AG09309 (cell line): ENCODE results near the gene NFATC3.

Experiments used
- DNase-seq: peaks from one replicate; pipeline ENCODE4 v3.0.0-alpha.2; 2010; ENCODE audit warnings: low read depth
- H3K4me3 ChIP-seq: 2 replicates; pipeline ENCODE4 v1.5.1; 2011; ENCODE audit warnings: mild to moderate bottlenecking, low read depth, low read length, moderate library complexity; ENCODE audit not compliant: control insufficient read depth
- TF ChIP-seq, protein P1 (sequence below): IDR thresholded peaks from 2 replicates; pipeline ENCODE4 v1.5.1; 2011; ENCODE audit warnings: mild to moderate bottlenecking, low read depth, low read length, inconsistent platforms; ENCODE audit not compliant: insufficient read depth, control insufficient read depth; ENCODE audit errors: missing control alignments

The NFATC3 gene

DNA sequence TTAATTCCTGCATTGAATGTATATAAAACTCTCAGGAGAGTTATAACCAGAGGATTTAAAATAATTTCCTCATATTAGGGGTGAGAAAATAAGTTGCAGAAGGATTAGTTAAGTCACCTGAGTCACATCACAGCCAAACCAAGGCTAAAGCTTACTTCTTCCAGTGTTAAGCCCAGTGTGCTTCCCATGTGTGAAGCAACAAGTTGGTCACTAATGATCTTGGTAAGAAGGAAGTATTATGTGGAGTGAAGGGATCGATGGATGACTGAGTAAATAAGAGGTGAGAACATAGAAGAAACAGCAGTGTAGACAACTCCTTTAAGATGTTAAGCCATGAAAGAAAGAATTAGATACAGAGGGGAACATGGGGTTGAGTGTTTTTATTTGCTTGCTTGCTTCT lies 130.1 kb downstream of the NFATC3 start:
- H3K4me3 ChIP-seq: no peak overlapping the region
- DNase-seq: no peak
- TF ChIP-seq, protein P1, sequence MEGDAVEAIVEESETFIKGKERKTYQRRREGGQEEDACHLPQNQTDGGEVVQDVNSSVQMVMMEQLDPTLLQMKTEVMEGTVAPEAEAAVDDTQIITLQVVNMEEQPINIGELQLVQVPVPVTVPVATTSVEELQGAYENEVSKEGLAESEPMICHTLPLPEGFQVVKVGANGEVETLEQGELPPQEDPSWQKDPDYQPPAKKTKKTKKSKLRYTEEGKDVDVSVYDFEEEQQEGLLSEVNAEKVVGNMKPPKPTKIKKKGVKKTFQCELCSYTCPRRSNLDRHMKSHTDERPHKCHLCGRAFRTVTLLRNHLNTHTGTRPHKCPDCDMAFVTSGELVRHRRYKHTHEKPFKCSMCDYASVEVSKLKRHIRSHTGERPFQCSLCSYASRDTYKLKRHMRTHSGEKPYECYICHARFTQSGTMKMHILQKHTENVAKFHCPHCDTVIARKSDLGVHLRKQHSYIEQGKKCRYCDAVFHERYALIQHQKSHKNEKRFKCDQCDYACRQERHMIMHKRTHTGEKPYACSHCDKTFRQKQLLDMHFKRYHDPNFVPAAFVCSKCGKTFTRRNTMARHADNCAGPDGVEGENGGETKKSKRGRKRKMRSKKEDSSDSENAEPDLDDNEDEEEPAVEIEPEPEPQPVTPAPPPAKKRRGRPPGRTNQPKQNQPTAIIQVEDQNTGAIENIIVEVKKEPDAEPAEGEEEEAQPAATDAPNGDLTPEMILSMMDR: no peak

GRCh38 chr16:68216240-68216639 lies 131.1 kb downstream of the NFATC3 start:
- TF ChIP-seq, protein P1: no peak
- H3K4me3 ChIP-seq: no peak overlapping the region
- DNase-seq: no peak

- DNase-seq: no peak
- no peak overlapping the region for H3K4me3 ChIP-seq
- TF ChIP-seq, protein P1: no peak
These were observed 132.3 kb downstream of the NFATC3 start for GRCh38 chr16:68217506-68217905.

- H3K4me3 ChIP-seq: no peak overlapping the region
- no peak for DNase-seq
- TF ChIP-seq, protein P1: no peak
These were observed 134.7 kb downstream of the NFATC3 start for GRCh38 chr16:68219725-68220351.

DNA sequence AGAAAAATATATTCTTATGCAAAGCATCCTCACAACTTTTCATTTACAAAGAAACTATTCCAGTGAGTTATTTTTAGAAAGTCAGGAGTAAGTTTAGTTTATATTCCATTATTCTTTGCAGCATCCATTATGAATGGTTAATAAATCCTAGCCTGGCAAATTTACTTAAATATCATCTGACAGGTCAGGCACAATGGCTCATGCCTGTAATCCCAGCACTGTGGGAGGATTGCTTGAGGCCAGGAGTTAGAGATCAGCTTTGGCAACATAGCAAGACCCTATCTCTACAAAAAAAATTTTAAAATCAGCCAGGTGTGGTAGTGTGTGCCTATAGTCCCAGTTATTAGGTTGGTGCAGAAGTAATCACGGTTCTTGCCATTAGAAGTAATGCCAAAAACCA lies 137.9 kb downstream of the NFATC3 start:
- H3K4me3 ChIP-seq: no peak overlapping the region
- no peak for DNase-seq
- TF ChIP-seq, protein P1: no peak

GRCh38 chr16:68226116-68226515 lies 140.9 kb downstream of the NFATC3 start:
- TF ChIP-seq, protein P1: no peak
- H3K4me3 ChIP-seq: no peak overlapping the region

DNA sequence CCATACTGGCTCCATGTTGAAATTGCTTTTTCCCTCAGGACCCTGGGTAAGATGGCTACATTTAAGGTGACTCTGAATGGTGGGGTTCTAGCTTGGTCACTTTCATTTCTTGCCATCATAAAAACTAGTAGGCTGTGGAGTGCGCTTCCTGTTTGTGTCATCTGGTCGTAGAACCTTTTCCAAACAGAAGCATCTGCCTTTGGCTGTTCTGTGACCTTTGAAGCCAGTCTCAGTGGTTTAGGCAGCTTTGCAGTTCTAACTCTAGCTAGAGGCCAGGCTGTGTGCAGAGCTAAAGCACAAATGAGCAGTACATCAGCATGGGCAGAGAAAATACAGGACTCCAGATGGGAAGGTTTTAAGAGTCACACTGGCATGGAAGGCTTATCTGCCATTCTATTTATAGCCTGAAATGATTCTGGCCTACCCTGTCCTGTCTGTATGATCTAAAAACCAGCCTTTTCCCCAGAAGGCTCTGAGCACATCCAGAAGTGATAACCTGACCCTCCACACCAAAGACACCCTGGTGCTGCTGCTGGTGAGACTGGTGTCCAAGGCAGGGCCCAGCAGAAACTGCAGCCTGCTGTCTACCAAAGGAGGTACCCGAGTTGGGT lies 142.1 kb downstream of the NFATC3 start:
- H3K4me3 ChIP-seq: no peak overlapping the region
- TF ChIP-seq, protein P1: no peak
- DNase-seq: no peak

More at GRCh38 chr16:68226116-68226515, 140.9 kb downstream of the NFATC3 start:
- DNase-seq: no peak
